Dendritic cell treated with granulocyte-macrophage colony-stimulating factor and Interleukin-4, amounts not matched to agents 40 ng/mL and 50 ng/mL, for 4 days (primary cell): ENCODE data around the gene PHLDB3.
"Not testable (repeated sequence)": the region's sequence is repeated elsewhere in the genome, so short reads cannot be mapped to it uniquely, and the experiment has no call there.

Source experiments
- H3K27ac Mint-ChIP-seq: one replicate; pipeline ENCODE4 v1.8.0; 2022; ENCODE audit warnings: mild to moderate bottlenecking, mixed read lengths
- H3K27me3 Mint-ChIP-seq: one replicate; pipeline ENCODE4 v1.8.0; 2022; ENCODE audit warnings: mild to moderate bottlenecking, mixed read lengths
- H3K36me3 Mint-ChIP-seq: one replicate; pipeline ENCODE4 v1.8.0; 2022; ENCODE audit warnings: low read depth, mixed read lengths
- H3K4me1 Mint-ChIP-seq: one replicate; pipeline ENCODE4 v1.8.0; 2022; ENCODE audit warnings: low read depth, mixed read lengths
- H3K4me3 Mint-ChIP-seq: one replicate; pipeline ENCODE4 v1.8.0; 2022; ENCODE audit warnings: mild to moderate bottlenecking, moderate library complexity, mixed read lengths
- H3K9me3 Mint-ChIP-seq: one replicate; pipeline ENCODE4 v1.8.0; 2022; ENCODE audit warnings: mixed read lengths
- intact Hi-C: fragments of 100-400 bp; cut with micrococcal nuclease; formaldehyde crosslinking; loops from one replicate; pipeline ENCODE4 v1.15.0; 2022

PHLDB3 gene

GRCh38 chr19:43504426-43505185, at the start of gene PHLDB3:
TSS of gene PHLDB3 (minus strand) at chr19:43504746. CDS start at chr19:43504118, 628 bp downstream.
- H3K36me3 Mint-ChIP-seq: peaks cover 94% of the 10 kb centered on the region
- peak within 1 kb of the TSS; percentile 100 for H3K4me3 Mint-ChIP-seq
- H3K9me3 Mint-ChIP-seq: no peaks in the 10 kb centered on the region
- H3K27me3 Mint-ChIP-seq: peaks cover 4% of the 10 kb centered on the region
- intact Hi-C loops: loop anchor here (1.0 to 2.0 kb wide), 3 partner anchors 14 to 57 kb away; no protein-coding TSS in a partner anchor
- H3K27ac Mint-ChIP-seq: peak within 1 kb of the TSS; percentile 93
- H3K4me1 Mint-ChIP-seq: peaks cover 39% of the 10 kb centered on the region

- Mint-ChIP-seq H3K36me3 (peaks cover 90% of the 10 kb centered on the region), H3K27me3 (no peaks in the 10 kb centered on the region), H3K4me1 (peaks cover 5% of the 10 kb centered on the region), H3K9me3 (no peaks in the 10 kb centered on the region), H3K27ac (no peak overlapping the region), H3K4me3 (no peak overlapping the region)
- intact Hi-C loops: loop anchor here (10.0 kb wide), 1 partner anchor 91 kb away; no protein-coding TSS in a partner anchor
These were observed 49.1 kb upstream of the PHLDB3 start for GRCh38 chr19:43553656-43554055.

GRCh38 chr19:43552616-43553015, 48.1 kb upstream of the PHLDB3 start:
- no peaks in the 10 kb centered on the region for H3K9me3 Mint-ChIP-seq
- intact Hi-C loops: loop anchor here (10.0 kb wide), 1 partner anchor 92 kb away; no protein-coding TSS in a partner anchor
- peaks cover 87% of the 10 kb centered on the region for H3K36me3 Mint-ChIP-seq
- no peak overlapping the region for H3K27ac Mint-ChIP-seq
- no peaks in the 10 kb centered on the region for H3K27me3 Mint-ChIP-seq
- no peak overlapping the region for H3K4me3 Mint-ChIP-seq
- H3K4me1 Mint-ChIP-seq: peaks cover 5% of the 10 kb centered on the region

DNA sequence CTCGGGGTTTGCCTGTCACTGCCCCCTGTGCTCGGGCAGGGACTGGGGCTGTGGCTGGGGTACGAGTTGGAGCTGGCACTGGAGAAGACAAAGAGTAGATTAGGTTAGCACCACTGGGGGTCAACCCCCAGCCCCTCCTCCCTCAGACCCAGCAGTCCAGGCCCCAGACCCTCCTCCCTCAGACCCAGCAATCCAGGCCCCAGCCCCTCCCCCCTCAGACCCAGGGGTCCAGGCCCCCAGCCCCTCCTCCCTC, 47.6 kb upstream of the PHLDB3 start:
- H3K27ac Mint-ChIP-seq: no peak overlapping the region
- H3K27me3 Mint-ChIP-seq: no peaks in the 10 kb centered on the region
- intact Hi-C loops: loop anchor here (10.0 kb wide), 1 partner anchor 93 kb away; no protein-coding TSS in a partner anchor
- peaks cover 87% of the 10 kb centered on the region for H3K36me3 Mint-ChIP-seq
- peaks cover 5% of the 10 kb centered on the region for H3K4me1 Mint-ChIP-seq
- H3K9me3 Mint-ChIP-seq: no peaks in the 10 kb centered on the region
- no peak overlapping the region for H3K4me3 Mint-ChIP-seq

DNA sequence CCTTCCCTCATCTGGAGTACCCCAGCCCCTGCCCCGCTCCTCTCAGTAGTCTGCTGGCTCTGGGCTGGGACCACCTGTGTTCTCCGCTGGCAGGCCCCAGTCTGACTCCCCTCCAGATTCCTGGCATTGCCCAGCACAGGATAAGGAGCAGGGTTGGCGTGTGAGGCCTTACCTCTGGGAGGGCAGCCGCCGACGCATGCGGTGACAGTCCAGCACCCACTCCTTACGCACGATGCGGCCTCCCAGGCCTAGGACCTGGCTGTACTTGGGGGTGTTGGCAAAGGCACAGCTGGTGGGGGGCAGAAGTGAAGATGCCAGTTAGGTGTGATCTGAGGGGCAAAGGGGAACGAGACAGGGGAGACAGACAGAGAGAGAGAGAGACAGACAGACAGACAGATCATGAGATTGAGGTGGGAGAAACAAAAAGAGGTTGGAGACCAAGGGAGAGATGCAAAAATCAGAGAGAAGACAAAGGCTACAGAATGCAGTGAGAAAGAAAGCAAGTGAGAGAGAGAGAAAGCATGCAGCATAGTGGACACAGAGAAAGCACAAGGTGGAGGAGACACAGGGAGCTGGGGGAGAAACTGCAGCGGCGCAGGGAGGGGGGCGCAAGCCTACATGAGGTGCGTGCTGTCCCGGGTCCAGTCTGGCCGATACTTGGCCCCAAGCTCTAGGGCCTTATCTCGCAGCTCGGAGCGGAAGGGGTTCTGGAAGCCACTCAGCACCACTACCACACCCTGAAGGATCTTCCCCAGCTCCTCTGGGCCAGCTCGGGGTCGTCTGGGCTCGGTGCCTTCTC, 47.1 kb upstream of the PHLDB3 start:
- peaks cover 88% of the 10 kb centered on the region for H3K36me3 Mint-ChIP-seq
- no peaks in the 10 kb centered on the region for H3K9me3 Mint-ChIP-seq
- no peaks in the 10 kb centered on the region for H3K27me3 Mint-ChIP-seq
- H3K27ac Mint-ChIP-seq: no peak overlapping the region
- intact Hi-C loops: loop anchor here (10.0 kb wide), 1 partner anchor 93 kb away; no protein-coding TSS in a partner anchor
- peaks cover 5% of the 10 kb centered on the region for H3K4me1 Mint-ChIP-seq
- no peak overlapping the region for H3K4me3 Mint-ChIP-seq

GRCh38 chr19:43548706-43549105, 44.2 kb upstream of the PHLDB3 start:
- Mint-ChIP-seq H3K27ac (no peak overlapping the region), H3K4me1 (no peaks in the 10 kb centered on the region), H3K36me3 (peaks cover 88% of the 10 kb centered on the region)

DNA sequence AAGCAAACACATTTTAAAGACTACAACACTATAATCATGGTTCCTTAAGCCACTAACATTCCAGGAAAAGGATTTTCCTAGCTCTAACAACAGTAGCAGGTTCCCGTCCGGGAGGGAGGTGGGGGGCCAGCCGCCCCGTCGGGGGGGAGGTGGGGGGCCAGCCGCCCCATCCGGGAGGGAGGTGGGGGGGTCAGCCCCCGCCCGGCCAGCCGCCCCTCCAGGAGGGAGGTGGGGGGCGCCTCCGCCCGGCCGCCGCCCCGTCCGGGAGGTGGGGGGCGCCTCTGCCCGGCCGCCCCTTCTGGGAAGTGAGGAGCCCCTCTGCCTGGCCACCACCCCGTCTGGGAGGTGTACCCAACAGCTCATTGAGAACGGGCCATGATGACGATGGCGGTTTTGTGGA, 43.4 kb upstream of the PHLDB3 start:
- H3K4me3 Mint-ChIP-seq, H3K9me3 Mint-ChIP-seq, H3K27me3 Mint-ChIP-seq, intact Hi-C loops, H3K4me1 Mint-ChIP-seq, H3K27ac Mint-ChIP-seq: not testable (repeated sequence)
- H3K36me3 Mint-ChIP-seq: peaks cover 88% of the 10 kb centered on the region

More at GRCh38 chr19:43548706-43549105, 44.2 kb upstream of the PHLDB3 start:
- Mint-ChIP-seq H3K9me3 (no peaks in the 10 kb centered on the region), H3K27me3 (no peaks in the 10 kb centered on the region), H3K4me3 (no peak overlapping the region)
- intact Hi-C loops: no loop called here

DNA sequence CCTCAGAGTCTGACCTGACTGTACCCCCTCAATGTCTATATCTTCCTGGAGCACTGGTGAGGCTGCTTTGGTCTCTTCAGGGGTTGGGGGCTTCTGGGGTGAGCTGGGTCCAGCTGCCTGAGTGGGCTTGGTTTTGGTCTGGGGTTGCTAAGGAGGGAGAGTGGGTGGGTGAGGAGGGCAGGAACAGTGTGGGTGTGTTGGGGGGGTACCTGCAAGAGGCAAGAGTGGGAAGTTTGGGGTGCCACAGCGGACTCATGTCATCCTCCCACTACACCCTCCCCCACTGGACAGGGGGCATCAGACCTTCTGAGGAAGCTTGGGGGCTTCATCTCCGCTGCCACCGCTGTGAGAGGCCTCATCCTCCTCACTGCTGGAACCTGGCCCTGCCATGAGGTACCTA, 42.0 kb upstream of the PHLDB3 start:
- H3K27me3 Mint-ChIP-seq: no peaks in the 10 kb centered on the region
- intact Hi-C loops: no loop called here

GRCh38 chr19:43545981-43546380, 41.4 kb upstream of the PHLDB3 start:
- Mint-ChIP-seq H3K4me3 (no peak overlapping the region), H3K27me3 (no peaks in the 10 kb centered on the region), H3K36me3 (peaks cover 85% of the 10 kb centered on the region), H3K4me1 (no peaks in the 10 kb centered on the region), H3K9me3 (no peaks in the 10 kb centered on the region), H3K27ac (no peak overlapping the region)
- intact Hi-C loops: no loop called here

More for the DNA sequence above, 42.0 kb upstream of the PHLDB3 start:
- Mint-ChIP-seq H3K36me3 (peaks cover 85% of the 10 kb centered on the region), H3K4me3 (no peak overlapping the region), H3K27ac (no peak overlapping the region), H3K4me1 (no peaks in the 10 kb centered on the region), H3K9me3 (no peaks in the 10 kb centered on the region)

GRCh38 chr19:43545276-43545675, 40.7 kb upstream of the PHLDB3 start:
- Mint-ChIP-seq H3K36me3 (peaks cover 85% of the 10 kb centered on the region), H3K4me3 (no peak overlapping the region), H3K9me3 (no peaks in the 10 kb centered on the region), H3K27me3 (no peaks in the 10 kb centered on the region), H3K27ac (no peak overlapping the region), H3K4me1 (no peaks in the 10 kb centered on the region)
- intact Hi-C loops: no loop called here

DNA sequence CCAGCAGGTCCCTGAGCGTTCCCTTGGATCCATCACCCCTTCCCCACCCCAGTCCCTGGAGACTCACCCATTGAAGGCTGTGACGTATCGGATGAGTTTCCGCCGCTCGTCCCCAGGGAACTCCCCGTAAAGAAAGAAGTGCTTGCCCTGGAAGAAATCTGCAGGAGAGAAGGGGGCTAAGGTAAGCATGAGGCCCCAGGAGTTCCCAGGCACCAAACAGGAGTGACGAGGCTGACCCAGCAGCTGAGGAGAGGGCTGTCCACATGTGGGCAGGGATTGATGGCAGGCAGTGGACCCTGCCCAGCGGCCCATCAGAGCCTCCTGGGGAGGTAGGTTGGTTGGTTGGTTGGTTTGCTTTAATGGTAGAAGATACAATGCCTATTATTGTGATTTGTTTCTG, 39.5 kb upstream of the PHLDB3 start:
- Mint-ChIP-seq H3K36me3 (peaks cover 90% of the 10 kb centered on the region), H3K27ac (no peak overlapping the region), H3K4me1 (no peaks in the 10 kb centered on the region), H3K9me3 (no peaks in the 10 kb centered on the region), H3K27me3 (no peaks in the 10 kb centered on the region), H3K4me3 (no peak overlapping the region)
- intact Hi-C loops: no loop called here

DNA sequence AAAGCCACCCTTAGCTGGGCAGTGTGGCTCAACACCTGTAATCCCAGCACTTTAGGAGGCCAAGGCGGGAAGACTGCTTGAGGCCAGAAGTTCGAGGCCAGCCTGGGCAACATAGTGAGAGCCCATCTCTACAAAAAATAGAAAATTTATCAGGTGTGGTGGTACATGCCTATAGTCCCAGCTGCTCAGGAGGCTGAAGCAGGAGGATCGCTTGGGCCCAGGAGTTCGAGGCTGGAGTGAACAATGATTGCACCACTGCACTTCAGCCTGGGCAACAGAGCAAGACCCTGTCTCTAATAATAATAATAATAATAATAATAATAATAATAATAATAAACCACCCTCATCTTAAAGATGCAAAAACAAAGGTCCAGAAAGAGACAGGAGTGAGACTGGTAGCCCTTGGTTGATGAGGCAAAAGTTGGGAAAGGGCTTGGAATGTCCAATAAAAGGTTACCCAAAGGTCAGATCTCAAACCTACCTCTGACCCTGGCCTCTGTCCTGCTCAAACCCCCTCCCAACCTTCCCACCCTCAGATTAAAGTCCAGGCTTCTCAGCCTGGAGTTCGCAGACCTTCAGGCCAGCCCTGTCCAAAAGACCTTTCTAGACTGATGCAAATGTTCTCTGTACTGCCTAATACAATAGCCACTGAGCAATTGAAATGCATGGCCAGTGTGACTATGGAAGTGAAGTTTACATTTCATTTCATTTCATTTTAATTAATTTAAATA, 37.5 kb upstream of the PHLDB3 start:
- intact Hi-C loops: no loop called here
- H3K36me3 Mint-ChIP-seq: peaks cover 97% of the 10 kb centered on the region
- no peak overlapping the region for H3K4me3 Mint-ChIP-seq
- no peak overlapping the region for H3K27ac Mint-ChIP-seq
- no peaks in the 10 kb centered on the region for H3K27me3 Mint-ChIP-seq
- no peaks in the 10 kb centered on the region for H3K9me3 Mint-ChIP-seq
- no peaks in the 10 kb centered on the region for H3K4me1 Mint-ChIP-seq

GRCh38 chr19:43540381-43540780, 35.8 kb upstream of the PHLDB3 start:
- peaks cover 2% of the 10 kb centered on the region for H3K27me3 Mint-ChIP-seq
- H3K4me3 Mint-ChIP-seq: no peak overlapping the region
- no peaks in the 10 kb centered on the region for H3K9me3 Mint-ChIP-seq
- no peak overlapping the region for H3K27ac Mint-ChIP-seq
- intact Hi-C loops: no loop called here
- H3K36me3 Mint-ChIP-seq: peaks cover 85% of the 10 kb centered on the region
- H3K4me1 Mint-ChIP-seq: peaks cover 3% of the 10 kb centered on the region

DNA sequence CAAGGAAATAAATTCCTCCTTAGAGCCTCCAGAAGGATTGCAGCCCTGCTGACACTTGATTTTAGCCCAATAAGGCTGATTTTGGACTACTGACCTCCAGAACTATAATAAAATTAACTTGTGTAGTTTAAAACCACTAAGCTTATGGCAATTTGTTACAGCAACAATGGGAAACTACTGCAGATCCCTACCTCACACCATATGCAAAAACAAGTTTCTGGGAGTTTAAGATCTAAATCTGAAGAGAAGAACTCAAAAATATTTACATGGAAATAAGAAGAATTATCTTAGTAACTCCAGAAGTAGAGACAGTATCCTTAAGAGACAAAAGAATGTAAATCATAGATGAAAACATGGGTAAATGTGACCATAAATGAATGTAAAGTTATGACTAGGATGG, 34.4 kb upstream of the PHLDB3 start:
- H3K36me3 Mint-ChIP-seq: peaks cover 74% of the 10 kb centered on the region
- no peaks in the 10 kb centered on the region for H3K9me3 Mint-ChIP-seq
- no peak overlapping the region for H3K4me3 Mint-ChIP-seq
- H3K27ac Mint-ChIP-seq: no peak overlapping the region
- intact Hi-C loops: no loop called here
- peaks cover 3% of the 10 kb centered on the region for H3K27me3 Mint-ChIP-seq
- H3K4me1 Mint-ChIP-seq: peaks cover 14% of the 10 kb centered on the region
